ENCODE measurements around the gene TOMM70. TPM values are rescaled to one million over a fixed set of nuclear protein-coding genes. Genes with fewer than 3 reads are reported as not detected.
"Not testable (repeated sequence)": the region's sequence is repeated elsewhere in the genome, so short reads cannot be mapped to it uniquely, and the experiment has no call there.

Gene TOMM70
- total RNA-seq, 1 donor from 2014 or later: 29.6 TPM

- intact Hi-C loops (cut with DNase I): no loop called here
- TF ChIP-seq CTCF (IDR thresholded peaks at IDR 0.05): no peak
- ATAC-seq: no peak
Measured at GRCh38 chr3:100329800-100330489, 70.9 kb downstream of the TOMM70 start.

GRCh38 chr3:100327377-100327776, 73.5 kb downstream of the TOMM70 start:
- H3K9me3 ChIP-seq; H3K27ac ChIP-seq; ATAC-seq; H3K4me1 ChIP-seq; DNase-seq; H3K4me3 ChIP-seq; intact Hi-C loops (cut with DNase I); H3K27me3 ChIP-seq: not testable (repeated sequence)
- H3K36me3 ChIP-seq: peaks cover 26% of the 10 kb centered on the region

More at GRCh38 chr3:100329800-100330489, 70.9 kb downstream of the TOMM70 start:
- Histone ChIP-seq H3K4me1 (no peaks in the 10 kb centered on the region), H3K27ac (no peak overlapping the region), H3K9me3 (no peaks in the 10 kb centered on the region), H3K36me3 (peaks cover 15% of the 10 kb centered on the region), H3K4me3 (no peak overlapping the region), H3K27me3 (no peaks in the 10 kb centered on the region)
- DNase-seq: no peak

DNA sequence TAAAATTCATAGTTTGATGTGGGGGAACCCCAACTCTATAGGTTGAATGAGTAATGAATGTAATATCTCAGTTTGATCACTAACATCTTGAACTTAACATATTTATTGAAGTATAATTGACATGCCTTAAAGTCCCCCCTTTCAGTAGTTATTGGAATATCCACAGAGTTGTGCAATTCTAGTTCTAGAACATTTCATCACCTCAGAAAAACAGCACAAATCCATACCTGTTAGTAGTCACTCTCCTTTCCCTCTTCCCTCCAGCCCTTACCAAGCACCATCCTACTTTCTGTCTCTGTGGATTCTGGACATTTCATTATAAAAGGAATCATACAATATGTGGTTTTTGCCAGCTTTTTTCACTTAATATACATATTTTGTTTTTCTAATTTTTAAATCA, 75.1 kb downstream of the TOMM70 start:
- H3K4me3 ChIP-seq: no peak overlapping the region
- no peaks in the 10 kb centered on the region for H3K27me3 ChIP-seq
- TF ChIP-seq CTCF (IDR thresholded peaks at IDR 0.05): no peak
- H3K4me1 ChIP-seq: no peaks in the 10 kb centered on the region
- DNase-seq (no peak), ATAC-seq (no peak)
- H3K27ac ChIP-seq: no peak overlapping the region
- no peaks in the 10 kb centered on the region for H3K9me3 ChIP-seq
- H3K36me3 ChIP-seq: peaks cover 34% of the 10 kb centered on the region
- intact Hi-C loops (cut with DNase I): no loop called here

- intact Hi-C loops (cut with DNase I): no loop called here
- H3K27ac ChIP-seq: no peak overlapping the region
- H3K4me3 ChIP-seq: no peak overlapping the region
- DNase-seq: no peak
- no peak for ATAC-seq
- H3K36me3 ChIP-seq: peaks cover 51% of the 10 kb centered on the region
- H3K27me3 ChIP-seq: no peaks in the 10 kb centered on the region
- no peaks in the 10 kb centered on the region for H3K9me3 ChIP-seq
- no peak for TF ChIP-seq CTCF (IDR thresholded peaks at IDR 0.05)
- no peaks in the 10 kb centered on the region for H3K4me1 ChIP-seq
Measured at GRCh38 chr3:100324044-100324443, 76.8 kb downstream of the TOMM70 start.

- Histone ChIP-seq H3K4me3 (no peak overlapping the region), H3K27ac (no peak overlapping the region), H3K36me3 (peaks cover 44% of the 10 kb centered on the region), H3K27me3 (no peaks in the 10 kb centered on the region), H3K4me1 (no peaks in the 10 kb centered on the region), H3K9me3 (no peaks in the 10 kb centered on the region)
- intact Hi-C loops (cut with DNase I): no loop called here
- DNase-seq: no peak
- no peak for ATAC-seq
- no peak for TF ChIP-seq CTCF (IDR thresholded peaks at IDR 0.05)
Measured at GRCh38 chr3:100319951-100320350, 80.9 kb downstream of the TOMM70 start.

DNA sequence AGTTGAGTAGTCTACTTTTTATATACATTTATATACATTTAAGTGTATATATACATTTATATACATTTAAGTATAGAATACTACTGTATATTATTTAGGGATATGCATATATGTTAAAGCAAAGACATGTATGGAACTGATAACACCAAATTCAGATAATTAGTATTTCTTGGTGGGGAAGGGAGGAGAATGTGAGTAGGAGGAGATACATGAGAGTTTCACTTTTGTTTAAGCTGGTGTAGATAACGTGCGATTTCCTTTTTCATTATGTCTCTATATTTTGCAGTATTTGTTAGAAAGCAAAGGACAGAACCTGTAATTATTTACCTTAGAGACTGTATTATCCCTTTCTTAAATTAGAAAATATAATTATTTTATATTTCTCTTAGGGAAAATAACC, 83.0 kb downstream of the TOMM70 start:
- ATAC-seq: no peak
- no peak for DNase-seq
- TF ChIP-seq CTCF (IDR thresholded peaks at IDR 0.05): no peak

More for the DNA sequence above, 83.0 kb downstream of the TOMM70 start:
- intact Hi-C loops (cut with DNase I): no loop called here
- Histone ChIP-seq H3K4me1 (no peaks in the 10 kb centered on the region), H3K27me3 (no peaks in the 10 kb centered on the region), H3K36me3 (peaks cover 42% of the 10 kb centered on the region), H3K27ac (no peak overlapping the region), H3K4me3 (no peak overlapping the region), H3K9me3 (no peaks in the 10 kb centered on the region)

All from upper lobe of right lung (tissue), 1 donor.